DOHH2 (cell line): ENCODE measurements around the gene CCDC91.

ENCODE experiments used
- H3F3A ChIP-seq: fragments of 200-600 bp; sonication (generic), shearing (Covaris generic); 2 replicates; pipeline ENCODE4 v1.6.0; 2016; ENCODE audit warnings: antibody characterized with exemption, mild to moderate bottlenecking; ENCODE audit not compliant: control insufficient read depth, insufficient read depth
- H3K27ac ChIP-seq: fragments of 200-600 bp; sonication (generic); 2 replicates; pipeline ENCODE4 v1.5.1; 2014; ENCODE audit warnings: low read depth, mild to moderate bottlenecking, low read length, moderate library complexity
- H3K27me3 ChIP-seq: fragments of 200-600 bp; sonication (generic); 2 replicates; pipeline ENCODE4 v1.6.1; 2014; ENCODE audit warnings: mild to moderate bottlenecking, low read length, mixed read lengths; ENCODE audit not compliant: control insufficient read depth
- H3K36me3 ChIP-seq: fragments of 200-600 bp; sonication (generic); 2 replicates; pipeline ENCODE4 v1.6.1; 2014; ENCODE audit warnings: mild to moderate bottlenecking, low read length, moderate library complexity, mixed read lengths; ENCODE audit not compliant: control insufficient read depth
- H3K4me1 ChIP-seq: fragments of 200-600 bp; sonication (generic); 2 replicates; pipeline ENCODE4 v1.6.1; 2014; ENCODE audit warnings: mild to moderate bottlenecking, low read length, mixed read lengths; ENCODE audit not compliant: control insufficient read depth
- H3K4me2 ChIP-seq: fragments of 200-600 bp; sonication (generic); 2 replicates; pipeline ENCODE4 v1.6.0; 2014; ENCODE audit warnings: mild to moderate bottlenecking, low read length, moderate library complexity
- H3K4me3 ChIP-seq: fragments of 200-600 bp; sonication (generic); 2 replicates; pipeline ENCODE4 v1.5.1; 2014; ENCODE audit warnings: mild to moderate bottlenecking, low read length, mixed read lengths
- H3K79me2 ChIP-seq: fragments of 200-600 bp; sonication (generic); 2 replicates; pipeline ENCODE4 v1.6.1; 2014; ENCODE audit warnings: mild to moderate bottlenecking, low read length, mixed read lengths; ENCODE audit not compliant: control insufficient read depth
- H3K9me2 ChIP-seq: fragments of 200-600 bp; sonication (generic); replicated peaks from 2 replicates; pipeline ENCODE4 v1.6.1; 2014; ENCODE audit warnings: mild to moderate bottlenecking, low read length, mixed read lengths; ENCODE audit not compliant: control insufficient read depth
- H3K9me3 ChIP-seq: fragments of 200-600 bp; sonication (generic); 2 replicates; pipeline ENCODE4 v1.6.1; 2014; ENCODE audit warnings: antibody characterized with exemption, low read length, mixed read lengths; ENCODE audit not compliant: control insufficient read depth, insufficient read depth
- H4K20me1 ChIP-seq: fragments of 200-600 bp; sonication (generic); 2 replicates; pipeline ENCODE4 v1.6.0; 2014; ENCODE audit warnings: low read depth, mild to moderate bottlenecking, antibody characterized with exemption, low read length, moderate library complexity; ENCODE audit not compliant: control insufficient read depth, insufficient read depth
- EZH2phosphoT487 ChIP-seq: fragments of 200-600 bp; sonication (generic); IDR thresholded peaks from 2 replicates; pipeline ENCODE4 v1.6.1; 2017; ENCODE audit warnings: borderline replicate concordance, mild to moderate bottlenecking, antibody characterized with exemption, low read length, moderate library complexity, mixed read lengths
- TF ChIP-seq, protein P1 (sequence below): fragments of 200-600 bp; sonication (generic); IDR thresholded peaks from one replicate; pipeline ENCODE4 v1.5.1; 2014; ENCODE audit warnings: antibody characterized with exemption, mild to moderate bottlenecking, low read depth, low read length; ENCODE audit not compliant: poor library complexity, severe bottlenecking

Gene CCDC91

DNA sequence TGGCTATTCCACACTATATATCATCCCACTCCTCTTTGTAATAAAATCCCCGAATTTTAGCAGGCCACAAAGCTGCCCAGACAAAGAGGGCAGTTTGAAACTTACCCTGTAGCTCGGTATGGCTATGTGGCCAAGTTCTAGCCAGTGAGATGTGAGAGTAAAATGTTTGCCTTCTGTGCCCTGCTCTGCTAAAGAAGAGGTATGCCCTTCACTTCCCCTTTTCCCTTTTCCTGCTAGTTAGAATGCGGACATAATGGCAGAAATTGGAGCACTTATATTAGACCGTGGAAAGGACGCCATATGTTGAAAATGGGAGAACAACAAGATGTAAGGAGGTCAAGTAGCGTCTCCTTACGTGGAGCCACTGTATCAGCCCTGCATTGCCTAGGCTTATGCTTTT lies 11.5 kb upstream of the CCDC91 start:
- Histone ChIP-seq H4K20me1 (no peaks in the 10 kb centered on the region), H3K4me2 (no peak overlapping the region), H3K27me3 (no peaks in the 10 kb centered on the region), H3K27ac (no peak overlapping the region), H3K4me3 (no peak overlapping the region), H3K9me2 (no peaks in the 10 kb centered on the region), H3K36me3 (no peaks in the 10 kb centered on the region), H3K4me1 (no peaks in the 10 kb centered on the region), H3K79me2 (no peaks in the 10 kb centered on the region), H3K9me3 (no peaks in the 10 kb centered on the region), H3F3A (no peaks in the 10 kb centered on the region)
- no peak for TF ChIP-seq EZH2phosphoT487
- TF ChIP-seq, protein P1, sequence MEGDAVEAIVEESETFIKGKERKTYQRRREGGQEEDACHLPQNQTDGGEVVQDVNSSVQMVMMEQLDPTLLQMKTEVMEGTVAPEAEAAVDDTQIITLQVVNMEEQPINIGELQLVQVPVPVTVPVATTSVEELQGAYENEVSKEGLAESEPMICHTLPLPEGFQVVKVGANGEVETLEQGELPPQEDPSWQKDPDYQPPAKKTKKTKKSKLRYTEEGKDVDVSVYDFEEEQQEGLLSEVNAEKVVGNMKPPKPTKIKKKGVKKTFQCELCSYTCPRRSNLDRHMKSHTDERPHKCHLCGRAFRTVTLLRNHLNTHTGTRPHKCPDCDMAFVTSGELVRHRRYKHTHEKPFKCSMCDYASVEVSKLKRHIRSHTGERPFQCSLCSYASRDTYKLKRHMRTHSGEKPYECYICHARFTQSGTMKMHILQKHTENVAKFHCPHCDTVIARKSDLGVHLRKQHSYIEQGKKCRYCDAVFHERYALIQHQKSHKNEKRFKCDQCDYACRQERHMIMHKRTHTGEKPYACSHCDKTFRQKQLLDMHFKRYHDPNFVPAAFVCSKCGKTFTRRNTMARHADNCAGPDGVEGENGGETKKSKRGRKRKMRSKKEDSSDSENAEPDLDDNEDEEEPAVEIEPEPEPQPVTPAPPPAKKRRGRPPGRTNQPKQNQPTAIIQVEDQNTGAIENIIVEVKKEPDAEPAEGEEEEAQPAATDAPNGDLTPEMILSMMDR, result no peak

DNA sequence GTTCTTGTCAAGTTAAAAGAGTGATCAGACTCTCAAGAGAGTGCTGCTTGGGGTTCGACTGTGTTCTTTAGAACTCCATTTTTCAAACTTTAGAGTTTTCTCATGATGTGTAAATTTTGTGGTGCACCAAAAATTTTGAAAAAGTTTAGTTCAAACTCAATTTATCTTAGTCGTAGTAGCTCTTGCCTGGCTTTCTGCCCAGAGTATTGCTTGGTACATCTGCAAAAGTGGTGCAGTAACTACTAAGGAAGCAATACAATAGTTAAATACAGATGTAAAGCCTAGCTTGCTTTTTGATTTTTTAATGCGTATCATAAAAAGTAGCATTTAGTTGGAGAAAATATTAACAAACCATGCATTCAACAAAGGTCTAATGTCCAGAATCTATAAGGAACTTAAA lies 9.5 kb upstream of the CCDC91 start:
- Histone ChIP-seq H3K9me3 (no peaks in the 10 kb centered on the region), H3F3A (no peaks in the 10 kb centered on the region), H3K9me2 (no peaks in the 10 kb centered on the region), H3K36me3 (no peaks in the 10 kb centered on the region), H3K27ac (no peak overlapping the region), H3K4me1 (no peaks in the 10 kb centered on the region), H3K4me3 (no peak overlapping the region), H3K79me2 (no peaks in the 10 kb centered on the region), H3K4me2 (no peak overlapping the region), H3K27me3 (no peaks in the 10 kb centered on the region), H4K20me1 (no peaks in the 10 kb centered on the region)
- TF ChIP-seq, protein P1, result no peak
- TF ChIP-seq EZH2phosphoT487, result no peak

DNA sequence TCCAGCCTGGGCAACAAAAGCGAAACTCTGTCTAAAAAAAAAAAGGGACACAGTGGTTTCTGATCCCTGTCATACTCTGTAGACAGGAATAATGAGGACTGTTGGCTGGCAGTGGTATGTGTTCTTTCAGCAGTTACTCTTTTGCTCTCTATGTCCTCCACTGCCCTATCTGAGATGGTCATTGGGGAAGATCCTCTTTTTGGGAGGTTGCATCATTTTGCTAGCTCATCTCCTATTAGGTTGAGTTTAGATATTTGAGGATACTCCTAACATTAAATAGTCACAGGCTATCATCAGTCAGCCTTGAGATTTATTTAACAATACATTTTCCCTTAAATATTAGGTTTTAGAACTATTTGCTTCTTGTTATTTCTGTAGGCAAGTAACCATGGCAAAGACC lies 5.9 kb upstream of the CCDC91 start:
- no peaks in the 10 kb centered on the region for H4K20me1 ChIP-seq
- H3K9me3 ChIP-seq, result no peaks in the 10 kb centered on the region
- H3K4me2 ChIP-seq, result no peak overlapping the region
- H3K4me1 ChIP-seq, result peaks cover 4% of the 10 kb centered on the region
- H3K27me3 ChIP-seq, result no peaks in the 10 kb centered on the region
- H3K79me2 ChIP-seq, result no peaks in the 10 kb centered on the region; the same call in 1 of the 2 replicates
- H3K27ac ChIP-seq, result no peak overlapping the region
- TF ChIP-seq, protein P1, result no peak
- TF ChIP-seq EZH2phosphoT487, result no peak
- no peaks in the 10 kb centered on the region for H3K9me2 ChIP-seq
- H3K36me3 ChIP-seq, result peaks cover 2% of the 10 kb centered on the region
- H3K4me3 ChIP-seq, result no peak overlapping the region
- H3F3A ChIP-seq, result no peaks in the 10 kb centered on the region

DNA sequence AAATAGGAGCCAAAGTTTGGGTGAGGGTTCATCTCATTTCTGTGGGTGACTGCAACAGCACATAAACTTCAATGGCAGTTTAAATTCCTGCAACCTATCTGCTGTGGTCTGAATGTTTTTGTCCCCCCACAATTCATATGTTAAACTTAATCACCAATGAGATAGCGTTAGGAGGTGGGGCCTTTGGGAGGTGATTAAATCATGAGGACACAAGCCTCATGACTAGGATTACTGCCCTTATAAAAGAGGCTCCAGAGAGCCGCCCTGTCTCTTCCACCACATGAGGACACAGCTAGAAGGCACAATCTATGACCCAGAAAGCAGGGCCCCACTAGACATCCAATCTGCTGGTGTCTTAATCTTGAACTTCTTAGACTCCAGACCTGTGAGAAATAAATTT lies 3.8 kb upstream of the CCDC91 start:
- peaks cover 17% of the 10 kb centered on the region for H3K4me1 ChIP-seq
- H3K9me3 ChIP-seq, result no peaks in the 10 kb centered on the region
- H3K9me2 ChIP-seq, result no peaks in the 10 kb centered on the region
- no peak overlapping the region for H3K4me2 ChIP-seq
- no peak overlapping the region for H3K4me3 ChIP-seq
- peaks cover 16% of the 10 kb centered on the region for H3K79me2 ChIP-seq
- H3K27me3 ChIP-seq, result no peaks in the 10 kb centered on the region
- no peak for TF ChIP-seq EZH2phosphoT487
- TF ChIP-seq, protein P1, result no peak
- peaks cover 6% of the 10 kb centered on the region for H3K36me3 ChIP-seq
- H4K20me1 ChIP-seq, result no peaks in the 10 kb centered on the region
- H3F3A ChIP-seq, result no peaks in the 10 kb centered on the region
- no peak overlapping the region for H3K27ac ChIP-seq
